Globus pallidus (tissue), 1 donor: Measurements from ENCODE around the gene ALOX5AP.

Experiments
- DNase-seq: peaks from one replicate; pipeline ENCODE4 v3.0.0-alpha.2; 2015; ENCODE audit warnings: low spot score

ALOX5AP gene

DNA sequence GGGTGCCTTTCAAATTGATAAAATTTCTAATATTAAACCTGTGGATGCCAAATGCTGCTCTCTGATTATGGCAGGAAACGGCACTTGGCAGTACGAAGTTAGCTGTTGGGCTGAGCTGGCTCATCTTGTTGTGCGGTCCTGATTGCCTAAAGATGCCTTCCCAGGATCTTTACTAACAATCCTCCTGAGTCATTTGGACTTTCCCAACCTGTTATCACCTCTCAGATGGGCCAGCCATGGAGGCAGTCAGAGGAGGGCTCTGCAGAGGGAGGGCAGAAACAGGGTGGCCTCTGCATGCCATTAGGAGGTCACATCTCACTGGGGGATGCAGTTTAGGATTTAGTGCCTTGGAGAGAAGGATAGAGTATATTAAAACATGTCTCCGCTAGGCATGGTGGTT is 27.3 kb downstream of the ALOX5AP start:
- no peak for DNase-seq

DNA sequence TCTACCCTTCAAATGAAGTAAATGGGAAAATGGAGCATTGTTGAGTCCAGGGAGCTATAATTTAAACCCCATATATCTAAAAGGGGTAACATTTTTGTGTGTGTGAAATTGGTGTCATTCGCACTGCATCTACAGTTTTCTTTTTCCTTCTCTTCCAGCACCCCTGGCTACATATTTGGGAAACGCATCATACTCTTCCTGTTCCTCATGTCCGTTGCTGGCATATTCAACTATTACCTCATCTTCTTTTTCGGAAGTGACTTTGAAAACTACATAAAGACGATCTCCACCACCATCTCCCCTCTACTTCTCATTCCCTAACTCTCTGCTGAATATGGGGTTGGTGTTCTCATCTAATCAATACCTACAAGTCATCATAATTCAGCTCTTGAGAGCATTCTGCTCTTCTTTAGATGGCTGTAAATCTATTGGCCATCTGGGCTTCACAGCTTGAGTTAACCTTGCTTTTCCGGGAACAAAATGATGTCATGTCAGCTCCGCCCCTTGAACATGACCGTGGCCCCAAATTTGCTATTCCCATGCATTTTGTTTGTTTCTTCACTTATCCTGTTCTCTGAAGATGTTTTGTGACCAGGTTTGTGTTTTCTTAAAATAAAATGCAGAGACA is 28.6 kb downstream of the ALOX5AP start:
- no peak for DNase-seq

DNA sequence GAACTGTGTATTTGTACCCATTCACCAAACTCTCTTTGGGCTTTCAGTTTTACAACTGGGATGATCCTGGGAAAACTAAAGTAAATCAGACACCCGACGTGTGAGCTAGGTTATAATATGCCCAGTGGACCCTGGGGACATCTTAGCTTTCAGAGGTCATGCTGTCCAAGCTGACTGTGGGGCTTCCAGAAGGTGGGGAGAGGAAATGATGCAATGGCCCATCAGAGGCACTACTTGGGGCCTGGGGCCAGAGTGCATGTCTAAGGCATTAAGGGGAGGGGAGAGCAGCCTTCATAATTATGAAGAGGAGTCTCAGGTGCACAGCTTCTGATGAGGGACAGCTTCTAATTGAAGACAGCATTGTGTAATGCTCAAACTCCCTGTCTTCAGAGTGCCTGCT is 30.9 kb downstream of the ALOX5AP start:
- no peak for DNase-seq

DNA sequence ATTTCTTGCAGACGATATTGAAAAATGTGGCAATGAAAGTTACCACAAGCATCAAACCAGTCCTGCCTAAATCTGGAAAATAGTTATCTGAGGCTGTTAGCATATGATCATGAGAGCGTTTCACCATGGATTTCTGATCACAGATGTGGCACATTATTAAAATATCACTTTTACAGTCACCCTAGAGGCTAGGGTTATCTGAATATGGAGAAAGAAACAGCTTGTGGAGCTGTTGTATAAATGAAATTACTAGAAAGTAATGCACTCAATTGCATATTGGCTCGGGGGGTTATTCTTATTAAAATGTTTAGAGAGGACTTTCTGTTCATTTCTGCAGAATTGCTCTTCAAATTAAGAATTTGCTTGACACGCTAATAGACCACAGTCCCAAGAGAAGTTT is 35.6 kb downstream of the ALOX5AP start:
- DNase-seq = no peak

DNA sequence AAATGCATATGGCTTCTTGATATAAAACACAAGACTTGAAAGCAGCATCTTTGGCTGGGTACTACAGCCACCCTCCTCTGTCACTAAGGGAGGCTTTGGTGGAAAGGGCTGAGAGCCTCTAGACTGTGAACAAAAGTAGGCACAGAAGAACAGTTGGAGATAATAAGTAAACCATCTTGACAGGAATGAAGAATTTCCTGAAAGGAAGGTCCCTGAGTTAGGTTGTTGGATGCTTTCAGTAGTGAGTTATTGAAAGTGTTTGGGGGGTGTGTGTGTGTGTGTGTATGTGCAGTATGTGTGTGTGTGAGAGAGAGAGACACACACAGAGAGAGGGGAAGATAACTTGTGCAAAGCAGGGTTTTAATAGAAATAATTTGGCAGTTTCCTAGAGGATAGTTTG is 38.2 kb downstream of the ALOX5AP start:
- DNase-seq = no peak

DNA sequence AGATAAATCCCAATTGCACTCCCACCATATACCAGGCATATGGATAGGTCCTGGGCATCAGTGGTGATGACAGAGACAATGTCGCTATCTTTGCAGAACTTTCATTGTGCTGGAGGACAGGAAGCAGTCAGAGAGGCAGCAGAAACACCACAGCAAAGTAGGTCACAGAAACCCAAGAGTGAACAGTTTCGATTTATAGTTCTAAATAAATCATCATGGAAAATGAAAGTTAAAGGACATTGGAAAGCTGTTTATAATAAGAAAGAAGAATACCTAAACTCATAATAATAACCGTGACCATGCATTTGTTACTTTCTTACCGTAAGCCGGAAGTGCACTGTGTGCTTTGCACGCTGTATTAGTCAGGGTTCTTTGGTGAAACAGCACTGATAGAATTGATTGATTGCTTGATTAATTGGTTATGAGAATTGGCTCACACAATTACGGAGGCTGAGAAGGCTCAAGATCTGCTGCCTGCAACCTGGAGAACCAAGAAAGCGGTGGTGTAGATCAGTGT is 38.9 kb downstream of the ALOX5AP start:
- no peak for DNase-seq

DNA sequence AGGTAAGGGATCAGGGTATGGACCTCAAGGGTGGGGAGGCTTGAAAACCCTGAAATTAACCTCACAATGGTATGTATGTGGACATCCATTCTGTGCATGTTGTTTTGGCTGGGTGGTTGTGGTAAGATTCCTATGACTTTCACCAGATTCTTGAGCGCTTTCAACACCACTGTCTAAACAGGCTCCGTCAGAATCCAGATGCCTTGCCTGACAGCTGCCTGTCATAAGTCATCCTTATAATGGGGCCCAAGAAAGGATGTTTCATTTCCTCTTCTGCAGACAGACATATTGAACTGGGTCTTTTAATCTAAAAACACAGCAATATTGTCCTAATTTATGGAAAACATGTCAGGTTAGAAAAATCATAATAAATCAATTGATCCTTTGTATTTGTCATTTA is 41.3 kb downstream of the ALOX5AP start:
- no peak for DNase-seq

DNA sequence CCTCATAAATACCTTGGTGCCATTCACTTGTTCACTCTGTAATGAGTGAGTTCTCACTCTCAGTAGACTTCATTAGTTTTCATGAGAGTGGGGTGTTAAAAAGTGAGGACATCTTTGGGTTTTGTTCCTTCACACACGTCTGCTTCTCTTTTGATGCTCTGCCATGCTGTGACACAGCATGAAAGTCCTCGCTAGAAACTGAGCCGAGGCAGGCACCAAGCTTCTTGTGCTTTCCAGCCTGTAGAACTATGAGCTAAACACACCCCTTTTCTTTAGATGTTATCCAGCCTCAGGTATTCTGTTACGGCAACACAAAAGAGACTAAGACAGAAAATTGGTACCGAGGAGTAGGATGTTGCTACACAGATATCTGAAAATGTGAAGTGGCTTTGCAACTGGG is 43.7 kb downstream of the ALOX5AP start:
- DNase-seq = no peak

DNA sequence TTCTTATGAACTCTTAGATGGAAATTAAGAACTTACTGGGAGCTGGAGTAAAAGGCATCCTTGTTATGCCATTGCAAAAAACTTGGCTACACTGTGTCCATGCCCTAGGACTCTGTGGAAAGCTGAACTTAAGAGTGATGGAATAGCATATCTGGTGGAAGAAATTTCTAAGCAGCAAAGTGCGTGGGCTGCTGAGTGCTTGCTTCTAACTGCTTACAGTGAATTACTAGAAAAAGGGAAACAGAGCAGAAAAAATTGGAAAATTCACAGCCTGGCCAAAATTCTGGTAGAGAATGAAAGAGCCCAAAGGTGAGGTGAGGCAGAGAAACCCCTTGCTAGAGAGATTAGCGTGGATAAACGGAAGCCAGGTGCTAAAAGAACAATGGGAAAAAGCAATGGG is 44.3 kb downstream of the ALOX5AP start:
- no peak for DNase-seq

DNA sequence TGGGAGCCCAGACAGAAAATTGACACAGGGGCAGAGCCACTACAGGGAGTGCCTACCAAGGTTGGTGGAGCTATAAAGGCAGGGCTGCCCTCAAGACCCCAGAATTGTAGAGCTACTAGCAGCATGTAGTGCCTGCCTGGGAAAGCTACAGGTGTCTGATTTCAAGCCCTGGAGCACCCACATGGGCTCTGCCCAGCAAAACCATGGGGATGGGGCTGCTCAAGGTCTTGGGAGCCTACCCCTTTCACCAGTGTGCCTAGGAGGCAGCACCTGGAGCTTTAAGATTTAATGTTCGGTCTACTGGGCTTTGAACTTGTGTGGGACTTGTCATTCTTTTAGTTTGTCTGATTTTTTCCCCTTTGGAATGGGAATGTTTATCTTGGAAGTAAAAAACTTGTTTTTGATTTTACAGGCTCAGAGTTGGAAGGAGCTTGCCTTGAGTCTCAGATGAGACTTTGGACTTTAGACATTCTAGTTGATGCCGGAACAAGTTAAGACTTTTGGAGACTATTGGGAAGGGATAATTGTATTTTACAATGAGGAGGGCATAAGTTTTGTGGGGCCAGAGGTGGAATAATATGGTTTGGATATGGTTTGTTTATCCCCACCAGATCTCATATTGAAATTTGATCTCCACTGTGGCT is 45.1 kb downstream of the ALOX5AP start:
- no peak for DNase-seq

DNA sequence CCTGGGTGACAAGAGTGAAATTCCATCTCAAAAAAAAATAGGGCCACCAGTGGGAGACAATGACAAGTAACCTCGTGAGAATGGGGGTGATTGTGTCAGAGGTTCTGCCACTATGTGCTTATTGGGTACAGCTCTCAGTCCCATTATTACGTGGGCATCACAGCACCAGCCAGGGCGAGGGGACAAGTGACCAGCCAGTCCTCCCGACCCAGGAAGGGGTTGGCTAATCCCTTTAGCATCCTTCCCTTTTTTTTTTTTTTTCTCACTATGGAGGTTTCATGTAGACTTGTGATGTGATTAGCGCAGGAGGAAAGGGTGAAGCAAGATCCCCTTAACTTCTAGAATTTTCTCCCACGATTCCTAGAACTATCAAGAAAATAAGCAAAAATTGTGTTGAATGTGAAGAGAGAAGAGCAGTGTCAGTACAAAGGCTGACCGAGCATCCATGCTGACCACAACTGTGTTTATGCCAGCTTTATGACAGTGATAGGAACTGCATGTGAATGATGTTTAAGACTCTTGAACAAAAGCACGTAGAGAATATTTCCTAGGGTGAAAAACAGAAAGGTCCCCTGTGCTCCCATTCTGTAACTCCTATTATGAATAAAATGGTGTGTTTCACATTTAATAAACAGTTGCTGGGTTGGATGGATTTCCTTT is 50.0 kb downstream of the ALOX5AP start:
- no peak for DNase-seq

DNA sequence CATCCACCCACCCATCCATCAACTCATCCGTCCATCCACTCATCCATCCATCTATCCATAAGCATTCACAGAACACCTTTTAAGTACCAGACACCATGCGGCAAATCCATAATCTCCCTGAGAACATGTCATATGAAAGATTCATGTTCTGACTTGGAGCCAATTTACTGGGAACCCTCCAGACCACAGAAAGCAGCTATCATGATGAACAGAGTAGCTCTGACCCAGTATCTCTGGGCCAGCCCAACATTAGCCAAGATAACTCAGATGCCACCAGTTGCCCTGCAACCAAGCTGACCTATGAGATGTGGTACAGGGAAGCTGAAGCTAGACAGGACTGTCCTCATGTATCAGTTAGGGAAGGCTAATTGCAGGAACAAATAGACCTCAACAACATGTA is 51.3 kb downstream of the ALOX5AP start:
- DNase-seq = no peak

DNA sequence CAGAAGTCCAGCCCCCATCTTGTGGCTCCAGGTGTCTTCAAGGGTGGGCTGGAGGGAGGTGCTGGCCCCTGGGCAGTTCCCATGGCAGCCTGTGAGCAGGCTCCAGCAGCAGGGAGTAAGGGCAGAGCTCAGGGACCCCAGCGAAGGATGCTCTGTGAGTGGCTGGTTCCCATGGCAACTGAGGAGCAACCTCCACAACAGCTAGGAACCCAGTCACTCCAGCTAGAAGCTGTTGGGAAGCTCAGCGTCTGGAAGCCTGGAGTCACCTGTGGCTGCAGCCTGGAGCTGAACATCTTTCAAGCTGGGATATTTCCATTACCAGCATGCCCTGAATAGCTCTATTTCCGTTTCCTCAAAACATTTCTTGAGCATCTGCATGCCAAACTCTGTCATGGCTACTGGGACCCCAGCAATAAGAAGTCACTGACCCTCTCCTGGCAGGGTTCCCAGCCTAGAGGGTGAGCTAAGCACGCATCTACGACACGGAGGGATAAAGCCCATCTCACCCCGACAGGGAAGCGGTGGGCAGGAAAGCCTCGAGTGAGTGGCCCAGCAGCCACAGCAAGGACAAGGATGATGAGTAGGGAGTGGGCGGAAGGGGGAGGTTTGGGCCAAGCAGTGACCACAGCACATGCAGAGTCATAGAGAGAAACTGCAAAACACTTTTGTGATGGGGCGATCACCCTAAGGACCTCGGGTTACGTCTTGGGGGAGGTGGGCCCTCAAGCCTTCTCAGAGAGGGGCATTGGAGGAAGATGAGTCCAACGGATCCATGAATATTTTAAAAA is 52.6 kb downstream of the ALOX5AP start:
- no peak for DNase-seq

DNA sequence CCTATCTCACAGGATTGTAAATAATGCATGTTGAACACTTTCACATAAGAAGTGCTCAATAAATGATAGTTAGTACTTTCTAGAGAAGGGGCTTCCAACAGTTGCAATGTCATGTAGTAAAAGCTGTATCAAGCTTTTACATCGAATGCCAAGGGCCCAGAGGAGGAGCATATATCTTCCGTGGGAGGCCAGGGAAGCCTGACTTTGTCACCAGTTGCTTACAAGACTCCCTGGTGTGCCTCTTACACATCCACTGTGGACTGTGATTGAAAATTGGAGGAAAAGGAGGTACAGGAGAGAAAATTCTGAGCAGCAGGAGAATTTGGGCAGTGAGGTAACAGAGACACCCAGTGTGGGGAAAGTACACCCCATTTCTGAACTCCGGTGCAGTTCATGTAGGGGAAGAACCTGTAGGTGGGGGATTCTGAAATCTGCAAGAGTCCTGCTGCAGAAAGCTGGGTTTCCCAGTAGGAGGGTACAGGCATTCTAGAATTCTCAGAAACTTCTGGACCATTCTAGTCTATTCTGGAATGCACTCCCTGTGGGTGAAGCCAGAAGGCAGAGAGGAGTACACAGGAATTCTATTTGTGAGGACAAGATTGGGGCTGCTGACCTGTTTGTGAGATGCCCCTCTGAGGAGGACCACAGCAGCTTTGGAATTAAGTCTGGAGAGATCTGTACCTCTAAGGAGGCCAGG is 54.0 kb downstream of the ALOX5AP start:
- no peak for DNase-seq

DNA sequence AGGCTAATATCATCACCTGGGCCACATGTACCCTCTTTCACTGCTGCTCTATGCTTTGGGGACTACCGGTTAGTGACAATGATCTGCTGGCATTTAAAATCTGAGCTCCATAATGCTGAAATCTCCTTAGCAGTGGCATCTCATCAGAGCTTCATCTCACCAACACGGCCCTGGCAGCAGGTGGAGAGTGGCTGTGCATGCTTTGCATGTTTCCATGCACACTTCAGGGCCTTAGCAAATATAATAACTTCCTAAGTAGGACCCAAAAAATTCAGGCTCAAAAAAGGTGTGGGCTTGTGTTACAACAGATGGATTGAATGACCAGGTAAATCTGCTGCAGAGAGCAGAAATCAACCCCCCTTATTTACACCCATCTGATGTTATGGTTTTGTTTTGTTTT is 55.2 kb downstream of the ALOX5AP start:
- DNase-seq = no peak

DNA sequence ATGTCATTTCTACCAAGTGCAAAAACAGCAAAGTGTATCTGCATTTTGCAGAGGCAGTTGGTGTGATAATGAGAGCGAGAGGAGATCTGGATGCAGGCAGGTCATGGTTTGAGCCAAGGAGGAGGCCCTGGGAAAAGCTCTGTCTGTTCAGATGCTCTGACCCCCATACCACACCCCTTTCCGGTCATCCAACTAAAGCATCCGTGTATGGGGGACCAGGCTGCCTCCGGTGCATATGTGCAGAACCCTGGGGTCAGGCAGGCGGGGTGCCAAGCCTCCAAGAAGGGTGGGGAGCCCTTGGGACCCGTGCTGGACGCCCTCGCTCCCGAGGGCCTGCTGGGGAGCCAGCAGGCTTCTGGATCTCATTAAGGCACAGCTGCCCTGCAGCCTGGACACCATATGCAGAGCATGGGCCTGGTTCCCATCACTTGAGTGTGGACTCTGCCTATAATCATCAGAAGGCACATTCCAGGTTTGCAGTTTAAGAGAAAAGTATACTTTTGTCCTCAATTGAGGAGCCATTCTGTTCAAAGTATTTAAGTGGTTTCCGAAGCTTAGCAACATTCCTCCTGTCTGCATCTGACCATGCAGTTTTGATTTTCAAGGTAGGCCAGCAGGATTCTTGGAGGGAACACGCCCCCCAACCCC is 56.1 kb downstream of the ALOX5AP start:
- DNase-seq = no peak

DNA sequence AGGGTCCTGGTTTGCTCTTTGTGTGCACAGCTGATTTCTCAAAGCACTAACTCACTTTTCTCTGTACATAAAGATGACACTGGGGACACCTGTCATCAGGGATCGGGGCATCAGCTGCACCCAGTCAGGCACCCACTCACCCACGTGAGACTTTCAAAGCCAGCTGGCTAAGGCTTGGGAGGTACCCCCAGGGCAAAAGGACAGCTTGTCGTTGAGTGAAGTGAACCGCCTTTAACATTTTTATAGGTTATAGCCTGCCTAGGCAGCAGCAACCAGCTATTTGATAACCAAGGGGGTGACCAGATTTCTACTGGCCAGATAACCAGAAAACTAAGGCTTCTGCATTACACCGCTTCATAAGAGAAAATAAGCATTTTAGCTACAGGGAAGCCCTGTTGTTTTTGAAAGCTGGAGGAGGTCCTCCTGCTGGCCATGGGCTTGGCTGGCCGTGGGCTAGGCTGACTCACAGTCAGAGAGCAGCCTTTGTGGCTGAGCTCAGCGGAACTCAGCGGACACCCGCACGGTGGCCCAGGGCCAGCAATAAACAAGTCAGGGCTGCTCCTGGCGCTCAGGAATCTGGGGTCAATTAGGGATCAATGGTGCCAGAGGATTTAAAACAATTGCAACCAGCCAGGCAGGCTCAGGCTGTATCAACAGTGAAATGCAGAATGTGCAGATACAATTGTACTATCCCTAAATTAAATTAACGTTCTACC is 57.1 kb downstream of the ALOX5AP start:
- peak; percentile 72 for DNase-seq

DNA sequence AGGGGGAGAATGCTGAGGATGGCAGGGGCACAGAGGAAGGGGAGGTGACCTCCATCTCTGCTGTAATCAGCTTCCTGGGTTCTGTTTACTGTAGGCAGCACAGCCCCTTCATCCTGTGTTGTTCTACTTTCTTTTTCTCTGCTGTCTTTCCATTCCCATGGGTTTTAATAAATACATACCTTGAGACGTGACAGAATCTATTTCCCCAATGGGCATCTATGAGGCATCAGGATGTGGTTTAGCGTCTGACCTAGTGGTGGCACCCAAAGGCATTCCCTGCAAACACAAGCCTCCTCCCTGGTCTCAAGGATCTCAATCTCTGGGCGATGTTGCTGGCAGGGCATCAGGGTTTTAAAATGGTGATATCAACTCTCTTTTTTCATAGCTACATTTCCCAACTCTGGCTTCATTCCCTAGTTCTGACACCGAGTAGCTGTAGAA is 60.8 kb downstream of the ALOX5AP start:
- DNase-seq = no peak

DNA sequence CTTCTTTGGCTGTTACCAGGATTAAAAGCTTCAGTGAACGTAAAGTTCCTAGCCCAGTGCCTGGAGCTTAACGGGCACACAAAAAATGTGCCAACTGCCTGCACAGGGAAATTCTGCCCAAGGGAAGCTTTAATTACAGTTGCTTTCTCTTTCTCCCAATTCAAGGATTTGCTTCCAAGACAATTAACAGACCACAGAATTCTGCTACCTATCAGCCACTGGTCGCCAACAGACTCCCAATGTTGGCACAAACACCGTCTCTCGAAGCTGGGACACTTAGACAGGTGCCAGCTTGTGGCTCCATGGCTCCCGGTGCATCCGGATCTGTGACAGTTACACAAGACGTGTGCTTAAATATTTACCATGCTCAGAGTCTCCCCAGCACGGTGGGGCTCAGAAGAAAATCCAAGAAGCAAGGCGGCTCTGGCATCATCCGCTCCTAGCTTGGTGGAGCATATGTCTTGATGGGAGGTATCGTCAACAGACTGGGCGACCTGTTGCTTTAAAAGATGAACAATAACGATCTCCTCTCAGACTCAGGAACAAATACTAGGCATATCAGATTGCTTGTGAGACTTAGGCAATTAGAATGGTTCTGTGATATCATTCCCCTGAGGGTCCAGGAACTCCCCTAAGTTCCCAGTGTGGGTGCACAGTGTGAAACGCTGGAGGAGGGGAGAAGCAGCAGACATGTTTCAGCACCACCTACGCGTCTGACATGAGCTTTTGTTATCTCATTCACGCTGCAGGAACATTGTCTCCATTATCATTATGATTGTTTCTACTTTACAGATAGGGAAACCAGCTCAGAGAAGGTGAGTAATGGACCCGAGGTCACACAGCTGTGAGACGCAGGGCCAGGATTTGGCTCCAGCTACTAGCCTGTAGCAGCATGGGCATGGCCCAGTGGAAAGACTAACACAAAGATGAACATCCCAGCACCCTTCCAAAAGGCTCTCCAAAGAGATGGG is 61.6 kb downstream of the ALOX5AP start:
- DNase-seq = no peak
